ENCODE data around the gene GDPGP1. TPM values are rescaled to one million over a fixed set of nuclear protein-coding genes. Genes with fewer than 3 reads are reported as not detected.

Gene GDPGP1
- total and polyA plus RNA-seq, 4 donors, result 2.5 to 8.6 (median 5.1) TPM

- 88% methylated on average over 9 of the region's 9 CpGs for WGBS
- peak overlapping the region in 1 of 2 donors; percentile 36 for H3K9ac ChIP-seq (ENCODE audit: low read depth in 1 of 2, low read length in 2 of 2)
Measured at GRCh38 chr15:90211009-90211408, 23.0 kb upstream of the GDPGP1 start.

GRCh38 chr15:90211440-90212143 lies 22.4 kb upstream of the GDPGP1 start:
- Histone ChIP-seq H3K9ac (ENCODE audit: low read depth in 1 of 2, low read length in 2 of 2) (peak overlapping the region in 1 of 2 donors; percentile 36), H3K9me3 (ENCODE audit: control insufficient read depth in 4 of 4, low read length in 3 of 4) (no peaks in the 10 kb centered on the region), H3K36me3 (ENCODE audit: control insufficient read depth in 4 of 4, insufficient read depth in 3 of 4, low read depth in 1 of 4, low read length in 3 of 4) (peaks cover 0 to 10% (median 0%) of the 10 kb centered on the region in 4 donors), H3K4me1 (ENCODE audit: control insufficient read depth in 4 of 4, insufficient read depth in 4 of 4, low read length in 3 of 4) (peaks cover 5 to 48% (median 32%) of the 10 kb centered on the region in 4 donors), H3K4me3 (ENCODE audit: low read depth in 1 of 3, low read length in 3 of 3) (no peak overlapping the region), H3K27ac (ENCODE audit: low read depth in 1 of 2, low read length in 2 of 2) (peak overlapping the region; percentile 48 to 61), H3K27me3 (ENCODE audit: control insufficient read depth in 4 of 4, insufficient read depth in 4 of 4, low read length in 3 of 4) (no peaks in the 10 kb centered on the region)
- no peak for DNase-seq (ENCODE audit: low spot score)
- WGBS, result 52% methylated on average over 13 of the region's 13 CpGs
- TF ChIP-seq HNF4G (IDR thresholded peaks at IDR 0.05) (no peak), TAF1 (conservative IDR thresholded peaks at IDR 0.05) (no peak), YY1 (IDR thresholded peaks at IDR 0.05) (no peak), CTCF (IDR thresholded peaks at IDR 0.05; ENCODE audit: low read depth, low read length, missing input control) (no peak), GABPA (IDR thresholded peaks at IDR 0.05 in 1 of 2, conservative IDR thresholded peaks at IDR 0.05 in 1 of 2) (no peak), FOXA1 (IDR thresholded peaks at IDR 0.05) (no peak), EGR1 (IDR thresholded peaks at IDR 0.05; ENCODE audit: low read depth in 2 of 2) (no peak), MAX (IDR thresholded peaks at IDR 0.05) (no peak), FOXA2 (IDR thresholded peaks at IDR 0.05) (no peak), NR2F2 (IDR thresholded peaks at IDR 0.05) (no peak), HNF4A (conservative IDR thresholded peaks at IDR 0.05) (no peak), SP1 (IDR thresholded peaks at IDR 0.05) (no peak), RXRA (IDR thresholded peaks at IDR 0.05) (no peak), JUND (IDR thresholded peaks at IDR 0.05) (no peak)
- TF ChIP-seq, protein P1, sequence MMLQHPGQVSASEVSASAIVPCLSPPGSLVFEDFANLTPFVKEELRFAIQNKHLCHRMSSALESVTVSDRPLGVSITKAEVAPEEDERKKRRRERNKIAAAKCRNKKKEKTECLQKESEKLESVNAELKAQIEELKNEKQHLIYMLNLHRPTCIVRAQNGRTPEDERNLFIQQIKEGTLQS (IDR thresholded peaks at IDR 0.05), result no peak
- TF ChIP-seq, protein P2, sequence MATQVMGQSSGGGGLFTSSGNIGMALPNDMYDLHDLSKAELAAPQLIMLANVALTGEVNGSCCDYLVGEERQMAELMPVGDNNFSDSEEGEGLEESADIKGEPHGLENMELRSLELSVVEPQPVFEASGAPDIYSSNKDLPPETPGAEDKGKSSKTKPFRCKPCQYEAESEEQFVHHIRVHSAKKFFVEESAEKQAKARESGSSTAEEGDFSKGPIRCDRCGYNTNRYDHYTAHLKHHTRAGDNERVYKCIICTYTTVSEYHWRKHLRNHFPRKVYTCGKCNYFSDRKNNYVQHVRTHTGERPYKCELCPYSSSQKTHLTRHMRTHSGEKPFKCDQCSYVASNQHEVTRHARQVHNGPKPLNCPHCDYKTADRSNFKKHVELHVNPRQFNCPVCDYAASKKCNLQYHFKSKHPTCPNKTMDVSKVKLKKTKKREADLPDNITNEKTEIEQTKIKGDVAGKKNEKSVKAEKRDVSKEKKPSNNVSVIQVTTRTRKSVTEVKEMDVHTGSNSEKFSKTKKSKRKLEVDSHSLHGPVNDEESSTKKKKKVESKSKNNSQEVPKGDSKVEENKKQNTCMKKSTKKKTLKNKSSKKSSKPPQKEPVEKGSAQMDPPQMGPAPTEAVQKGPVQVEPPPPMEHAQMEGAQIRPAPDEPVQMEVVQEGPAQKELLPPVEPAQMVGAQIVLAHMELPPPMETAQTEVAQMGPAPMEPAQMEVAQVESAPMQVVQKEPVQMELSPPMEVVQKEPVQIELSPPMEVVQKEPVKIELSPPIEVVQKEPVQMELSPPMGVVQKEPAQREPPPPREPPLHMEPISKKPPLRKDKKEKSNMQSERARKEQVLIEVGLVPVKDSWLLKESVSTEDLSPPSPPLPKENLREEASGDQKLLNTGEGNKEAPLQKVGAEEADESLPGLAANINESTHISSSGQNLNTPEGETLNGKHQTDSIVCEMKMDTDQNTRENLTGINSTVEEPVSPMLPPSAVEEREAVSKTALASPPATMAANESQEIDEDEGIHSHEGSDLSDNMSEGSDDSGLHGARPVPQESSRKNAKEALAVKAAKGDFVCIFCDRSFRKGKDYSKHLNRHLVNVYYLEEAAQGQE (IDR thresholded peaks at IDR 0.05), result no peak
- TF ChIP-seq, protein P3, sequence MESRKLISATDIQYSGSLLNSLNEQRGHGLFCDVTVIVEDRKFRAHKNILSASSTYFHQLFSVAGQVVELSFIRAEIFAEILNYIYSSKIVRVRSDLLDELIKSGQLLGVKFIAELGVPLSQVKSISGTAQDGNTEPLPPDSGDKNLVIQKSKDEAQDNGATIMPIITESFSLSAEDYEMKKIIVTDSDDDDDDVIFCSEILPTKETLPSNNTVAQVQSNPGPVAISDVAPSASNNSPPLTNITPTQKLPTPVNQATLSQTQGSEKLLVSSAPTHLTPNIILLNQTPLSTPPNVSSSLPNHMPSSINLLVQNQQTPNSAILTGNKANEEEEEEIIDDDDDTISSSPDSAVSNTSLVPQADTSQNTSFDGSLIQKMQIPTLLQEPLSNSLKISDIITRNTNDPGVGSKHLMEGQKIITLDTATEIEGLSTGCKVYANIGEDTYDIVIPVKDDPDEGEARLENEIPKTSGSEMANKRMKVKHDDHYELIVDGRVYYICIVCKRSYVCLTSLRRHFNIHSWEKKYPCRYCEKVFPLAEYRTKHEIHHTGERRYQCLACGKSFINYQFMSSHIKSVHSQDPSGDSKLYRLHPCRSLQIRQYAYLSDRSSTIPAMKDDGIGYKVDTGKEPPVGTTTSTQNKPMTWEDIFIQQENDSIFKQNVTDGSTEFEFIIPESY (IDR thresholded peaks at IDR 0.05), result no peak

More at GRCh38 chr15:90211009-90211408, 23.0 kb upstream of the GDPGP1 start:
- H3K36me3 ChIP-seq (ENCODE audit: control insufficient read depth in 4 of 4, insufficient read depth in 3 of 4, low read depth in 1 of 4, low read length in 3 of 4), result peaks cover 0 to 13% (median 0%) of the 10 kb centered on the region in 4 donors
- H3K9me3 ChIP-seq (ENCODE audit: control insufficient read depth in 4 of 4, low read length in 3 of 4), result no peaks in the 10 kb centered on the region
- H3K4me1 ChIP-seq (ENCODE audit: control insufficient read depth in 4 of 4, insufficient read depth in 4 of 4, low read length in 3 of 4), result peaks cover 7 to 50% (median 36%) of the 10 kb centered on the region in 4 donors
- DNase-seq (ENCODE audit: low spot score), result no peak
- no peaks in the 10 kb centered on the region for H3K27me3 ChIP-seq (ENCODE audit: control insufficient read depth in 4 of 4, insufficient read depth in 4 of 4, low read length in 3 of 4)
- no peak overlapping the region for H3K4me3 ChIP-seq (ENCODE audit: low read depth in 1 of 3, low read length in 3 of 3)
- H3K27ac ChIP-seq (ENCODE audit: low read depth in 1 of 2, low read length in 2 of 2), result peak overlapping the region; percentile 48 to 61
- no peak for TF ChIP-seq HNF4G (IDR thresholded peaks at IDR 0.05)
- no peak for TF ChIP-seq JUND (IDR thresholded peaks at IDR 0.05)
